ENCODE data around the gene HDDC3. TPM values are rescaled to one million over a fixed set of nuclear protein-coding genes. Genes with fewer than 3 reads are reported as not detected.

Gene HDDC3
- total RNA-seq, 1 experiment from 2014 or later = 5.3 TPM

DNA sequence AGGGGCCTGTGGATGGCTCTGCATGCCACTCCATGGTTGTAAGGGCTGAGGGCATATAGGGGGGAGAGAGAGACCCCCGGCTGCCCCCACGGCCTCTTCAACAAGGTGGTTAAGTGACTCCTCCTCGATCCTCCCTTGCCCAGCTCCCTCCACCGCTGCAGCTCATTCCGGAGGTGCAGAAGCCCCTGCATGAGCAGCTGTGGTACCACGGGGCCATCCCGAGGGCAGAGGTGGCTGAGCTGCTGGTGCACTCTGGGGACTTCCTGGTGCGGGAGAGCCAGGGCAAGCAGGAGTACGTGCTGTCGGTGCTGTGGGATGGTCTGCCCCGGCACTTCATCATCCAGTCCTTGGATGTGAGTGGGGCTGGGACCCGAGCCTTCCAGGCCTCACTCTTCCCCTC, 41.5 kb downstream of the HDDC3 start:
- ChIA-PET CTCF (no interaction called here), POLR2A (no interaction called here)
- Histone ChIP-seq H3K27ac (ENCODE audit: low read length) (no peak overlapping the region), H3K27me3 (ENCODE audit: control insufficient read depth, insufficient read depth, low read length) (no peaks in the 10 kb centered on the region), H3K4me3 (ENCODE audit: low read depth in 2 of 2, low read length in 2 of 2) (no peak overlapping the region), H3K4me1 (ENCODE audit: control insufficient read depth, insufficient read depth, low read length) (no peaks in the 10 kb centered on the region), H3K36me3 (ENCODE audit: control insufficient read depth, insufficient read depth, low read length) (no peaks in the 10 kb centered on the region; the same call in 1 of the 2 replicates), H3K9me3 (ENCODE audit: control insufficient read depth, insufficient read depth, low read depth, low read length) (no peaks in the 10 kb centered on the region)
- ATAC-seq = no peak
- no peak for DNase-seq (ENCODE audit: low read depth, low spot score)
- intact Hi-C loops (cut with micrococcal nuclease; ENCODE audit: unreplicated experiment) (no loop called here), in situ Hi-C loops (cut with HindIII; ENCODE audit: low pct_unique_long_range_greater_than_20kb, low sequenced_read_pairs) (no loop called here)
- TF ChIP-seq, protein P1, sequence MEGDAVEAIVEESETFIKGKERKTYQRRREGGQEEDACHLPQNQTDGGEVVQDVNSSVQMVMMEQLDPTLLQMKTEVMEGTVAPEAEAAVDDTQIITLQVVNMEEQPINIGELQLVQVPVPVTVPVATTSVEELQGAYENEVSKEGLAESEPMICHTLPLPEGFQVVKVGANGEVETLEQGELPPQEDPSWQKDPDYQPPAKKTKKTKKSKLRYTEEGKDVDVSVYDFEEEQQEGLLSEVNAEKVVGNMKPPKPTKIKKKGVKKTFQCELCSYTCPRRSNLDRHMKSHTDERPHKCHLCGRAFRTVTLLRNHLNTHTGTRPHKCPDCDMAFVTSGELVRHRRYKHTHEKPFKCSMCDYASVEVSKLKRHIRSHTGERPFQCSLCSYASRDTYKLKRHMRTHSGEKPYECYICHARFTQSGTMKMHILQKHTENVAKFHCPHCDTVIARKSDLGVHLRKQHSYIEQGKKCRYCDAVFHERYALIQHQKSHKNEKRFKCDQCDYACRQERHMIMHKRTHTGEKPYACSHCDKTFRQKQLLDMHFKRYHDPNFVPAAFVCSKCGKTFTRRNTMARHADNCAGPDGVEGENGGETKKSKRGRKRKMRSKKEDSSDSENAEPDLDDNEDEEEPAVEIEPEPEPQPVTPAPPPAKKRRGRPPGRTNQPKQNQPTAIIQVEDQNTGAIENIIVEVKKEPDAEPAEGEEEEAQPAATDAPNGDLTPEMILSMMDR (IDR thresholded peaks at IDR 0.05) = no peak
- TF ChIP-seq, protein P2, sequence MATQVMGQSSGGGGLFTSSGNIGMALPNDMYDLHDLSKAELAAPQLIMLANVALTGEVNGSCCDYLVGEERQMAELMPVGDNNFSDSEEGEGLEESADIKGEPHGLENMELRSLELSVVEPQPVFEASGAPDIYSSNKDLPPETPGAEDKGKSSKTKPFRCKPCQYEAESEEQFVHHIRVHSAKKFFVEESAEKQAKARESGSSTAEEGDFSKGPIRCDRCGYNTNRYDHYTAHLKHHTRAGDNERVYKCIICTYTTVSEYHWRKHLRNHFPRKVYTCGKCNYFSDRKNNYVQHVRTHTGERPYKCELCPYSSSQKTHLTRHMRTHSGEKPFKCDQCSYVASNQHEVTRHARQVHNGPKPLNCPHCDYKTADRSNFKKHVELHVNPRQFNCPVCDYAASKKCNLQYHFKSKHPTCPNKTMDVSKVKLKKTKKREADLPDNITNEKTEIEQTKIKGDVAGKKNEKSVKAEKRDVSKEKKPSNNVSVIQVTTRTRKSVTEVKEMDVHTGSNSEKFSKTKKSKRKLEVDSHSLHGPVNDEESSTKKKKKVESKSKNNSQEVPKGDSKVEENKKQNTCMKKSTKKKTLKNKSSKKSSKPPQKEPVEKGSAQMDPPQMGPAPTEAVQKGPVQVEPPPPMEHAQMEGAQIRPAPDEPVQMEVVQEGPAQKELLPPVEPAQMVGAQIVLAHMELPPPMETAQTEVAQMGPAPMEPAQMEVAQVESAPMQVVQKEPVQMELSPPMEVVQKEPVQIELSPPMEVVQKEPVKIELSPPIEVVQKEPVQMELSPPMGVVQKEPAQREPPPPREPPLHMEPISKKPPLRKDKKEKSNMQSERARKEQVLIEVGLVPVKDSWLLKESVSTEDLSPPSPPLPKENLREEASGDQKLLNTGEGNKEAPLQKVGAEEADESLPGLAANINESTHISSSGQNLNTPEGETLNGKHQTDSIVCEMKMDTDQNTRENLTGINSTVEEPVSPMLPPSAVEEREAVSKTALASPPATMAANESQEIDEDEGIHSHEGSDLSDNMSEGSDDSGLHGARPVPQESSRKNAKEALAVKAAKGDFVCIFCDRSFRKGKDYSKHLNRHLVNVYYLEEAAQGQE (IDR thresholded peaks at IDR 0.05; ENCODE audit: insufficient read depth in 1 of 2, low read depth in 2 of 2, low read length in 1 of 2) = no peak
- TF ChIP-seq SIN3A (IDR thresholded peaks at IDR 0.05; ENCODE audit: borderline replicate concordance, insufficient read depth, low read depth, low read length) (no peak), TCF7L2 (IDR thresholded peaks at IDR 0.05; ENCODE audit: low read depth, low read length) (no peak), POLR2AphosphoS5 (IDR thresholded peaks at IDR 0.05; ENCODE audit: low read depth, low read length) (no peak)
- BruUV-seq (replicated peaks) = no TSS peak

DNA sequence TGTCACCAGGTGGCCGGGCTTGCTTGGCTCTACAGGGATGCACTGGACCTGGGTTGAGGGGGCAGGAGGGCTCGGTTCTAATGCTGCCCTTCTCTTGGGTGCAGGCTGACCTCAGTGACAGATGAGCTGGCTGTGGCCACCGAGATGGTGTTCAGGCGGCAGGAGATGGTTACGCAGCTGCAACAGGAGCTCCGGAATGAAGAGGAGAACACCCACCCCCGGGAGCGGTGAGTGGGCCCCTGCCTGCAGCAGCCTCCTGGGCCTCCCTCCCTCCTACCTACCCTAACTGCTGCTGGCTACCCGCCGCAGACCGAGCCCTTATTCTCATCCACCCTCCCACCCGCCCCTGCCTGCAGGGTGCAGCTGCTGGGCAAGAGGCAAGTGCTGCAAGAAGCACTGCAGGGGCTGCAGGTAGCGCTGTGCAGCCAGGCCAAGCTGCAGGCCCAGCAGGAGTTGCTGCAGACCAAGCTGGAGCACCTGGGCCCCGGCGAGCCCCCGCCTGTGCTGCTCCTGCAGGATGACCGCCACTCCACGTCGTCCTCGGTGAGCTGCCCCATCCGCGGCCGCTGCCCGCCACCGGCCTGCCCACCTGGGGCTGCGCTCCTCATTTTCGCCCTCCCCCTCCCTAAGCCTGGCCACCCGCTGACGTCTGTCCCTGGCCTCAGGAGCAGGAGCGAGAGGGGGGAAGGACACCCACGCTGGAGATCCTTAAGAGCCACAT, 42.5 kb downstream of the HDDC3 start:
- Histone ChIP-seq H3K27me3 (ENCODE audit: control insufficient read depth, insufficient read depth, low read length) (no peaks in the 10 kb centered on the region), H3K27ac (ENCODE audit: low read length) (no peak overlapping the region), H3K9me3 (ENCODE audit: control insufficient read depth, insufficient read depth, low read depth, low read length) (no peaks in the 10 kb centered on the region), H3K36me3 (ENCODE audit: control insufficient read depth, insufficient read depth, low read length) (no peaks in the 10 kb centered on the region; the same call in 1 of the 2 replicates), H3K4me1 (ENCODE audit: control insufficient read depth, insufficient read depth, low read length) (no peaks in the 10 kb centered on the region), H3K4me3 (ENCODE audit: low read depth in 2 of 2, low read length in 2 of 2) (no peak overlapping the region)
- ATAC-seq (no peak), DNase-seq (ENCODE audit: low read depth, low spot score) (no peak)
- TF ChIP-seq, protein P2 (IDR thresholded peaks at IDR 0.05; ENCODE audit: insufficient read depth in 1 of 2, low read depth in 2 of 2, low read length in 1 of 2) = no peak
- TF ChIP-seq TCF7L2 (IDR thresholded peaks at IDR 0.05; ENCODE audit: low read depth, low read length) = no peak
- ChIA-PET POLR2A (no interaction called here), CTCF (interaction anchor here (0.6 kb wide), 2 partner anchors 72 to 289 kb away, joined by 3 read pairs; no protein-coding TSS in a partner anchor)
- in situ Hi-C loops (cut with HindIII; ENCODE audit: low pct_unique_long_range_greater_than_20kb, low sequenced_read_pairs) = no loop called here
- no TSS peak for BruUV-seq (replicated peaks)
- intact Hi-C loops (cut with micrococcal nuclease; ENCODE audit: unreplicated experiment) = no loop called here
